Glutamatergic neuron (in vitro differentiated cells): ENCODE measurements around the gene TECTB. TPM values are rescaled to one million over a fixed set of nuclear protein-coding genes. Genes with fewer than 3 reads are reported as not detected.

Experiments
- DNase-seq: peaks from one replicate; pipeline ENCODE4 v3.0.0; 2022
- H3K27ac Mint-ChIP-seq: one replicate; pipeline ENCODE4 v1.8.0; 2020; ENCODE audit warnings: mild to moderate bottlenecking, mixed read lengths, inconsistent platforms; ENCODE audit not compliant: unreplicated experiment
- H3K27me3 Mint-ChIP-seq: one replicate; pipeline ENCODE4 v1.8.0; 2020; ENCODE audit warnings: mild to moderate bottlenecking, moderate library complexity, mixed read lengths, inconsistent platforms; ENCODE audit not compliant: unreplicated experiment
- H3K36me3 Mint-ChIP-seq: one replicate; pipeline ENCODE4 v1.8.0; 2020; ENCODE audit warnings: mild to moderate bottlenecking, mixed read lengths, inconsistent platforms; ENCODE audit not compliant: unreplicated experiment
- H3K4me1 Mint-ChIP-seq: one replicate; pipeline ENCODE4 v1.8.0; 2020; ENCODE audit warnings: mild to moderate bottlenecking, low read depth, mixed read lengths, inconsistent platforms; ENCODE audit not compliant: unreplicated experiment
- H3K4me3 Mint-ChIP-seq: one replicate; pipeline ENCODE4 v1.8.0; 2020; ENCODE audit warnings: mild to moderate bottlenecking, mixed read lengths, inconsistent platforms; ENCODE audit not compliant: unreplicated experiment
- H3K9me3 Mint-ChIP-seq: one replicate; pipeline ENCODE4 v1.8.0; 2020; ENCODE audit warnings: mild to moderate bottlenecking, moderate library complexity, mixed read lengths, inconsistent platforms; ENCODE audit not compliant: unreplicated experiment
- CTCF ChIP-seq: fragments of 200-600 bp; sonication (generic); IDR thresholded peaks from one replicate; pipeline ENCODE4 v1.5.0; 2021; ENCODE audit not compliant: partially characterized antibody, unreplicated experiment
- total RNA-seq: library from RNA; stranded (reverse); fragmentation: NEBNext Ultra II Directional; extraction: Animal tissue kit (Norgen Biotek cat#: 25700); gene quantifications from one replicate; pipeline ENCODE4 v1.2.1, GENCODE V29; 2021; ENCODE audit not compliant: unreplicated experiment

TECTB gene
- total RNA-seq, 1 donor from 2014 or later, result not detected

GRCh38 chr10:112333452-112333851 is 50.3 kb downstream of the TECTB start:
- H3K9me3 Mint-ChIP-seq, result no peaks in the 10 kb centered on the region
- no peak overlapping the region for H3K4me3 Mint-ChIP-seq

GRCh38 chr10:112335111-112335867 is 52.1 kb downstream of the TECTB start:
- no peak for TF ChIP-seq CTCF
- no peak overlapping the region for H3K27ac Mint-ChIP-seq
- H3K9me3 Mint-ChIP-seq, result no peaks in the 10 kb centered on the region
- no peak for DNase-seq
- no peaks in the 10 kb centered on the region for H3K4me1 Mint-ChIP-seq
- no peak overlapping the region for H3K4me3 Mint-ChIP-seq
- H3K27me3 Mint-ChIP-seq, result peaks cover 2% of the 10 kb centered on the region
- no peaks in the 10 kb centered on the region for H3K36me3 Mint-ChIP-seq

More at GRCh38 chr10:112333452-112333851, 50.3 kb downstream of the TECTB start:
- no peak for TF ChIP-seq CTCF
- Mint-ChIP-seq H3K36me3 (no peaks in the 10 kb centered on the region), H3K27ac (no peak overlapping the region), H3K4me1 (peaks cover 2% of the 10 kb centered on the region), H3K27me3 (no peaks in the 10 kb centered on the region)
- DNase-seq, result no peak

GRCh38 chr10:112335868-112336265 is 52.7 kb downstream of the TECTB start:
- Mint-ChIP-seq H3K36me3 (no peaks in the 10 kb centered on the region), H3K4me3 (no peak overlapping the region), H3K4me1 (peaks cover 2% of the 10 kb centered on the region), H3K27me3 (peaks cover 2% of the 10 kb centered on the region), H3K27ac (no peak overlapping the region), H3K9me3 (no peaks in the 10 kb centered on the region)
- no peak for TF ChIP-seq CTCF
- no peak for DNase-seq

GRCh38 chr10:112336556-112337201 is 53.5 kb downstream of the TECTB start:
- peaks cover 4% of the 10 kb centered on the region for H3K4me1 Mint-ChIP-seq
- H3K27ac Mint-ChIP-seq, result no peak overlapping the region
- peaks cover 2% of the 10 kb centered on the region for H3K27me3 Mint-ChIP-seq
- no peaks in the 10 kb centered on the region for H3K36me3 Mint-ChIP-seq
- no peak for DNase-seq
- H3K9me3 Mint-ChIP-seq, result no peaks in the 10 kb centered on the region
- no peak overlapping the region for H3K4me3 Mint-ChIP-seq
- no peak for TF ChIP-seq CTCF

GRCh38 chr10:112338957-112339356 is 55.8 kb downstream of the TECTB start:
- TF ChIP-seq CTCF, result no peak
- Mint-ChIP-seq H3K27ac (no peak overlapping the region), H3K27me3 (peaks cover 2% of the 10 kb centered on the region), H3K36me3 (no peaks in the 10 kb centered on the region), H3K4me1 (peaks cover 4% of the 10 kb centered on the region), H3K4me3 (no peak overlapping the region), H3K9me3 (no peaks in the 10 kb centered on the region)
- DNase-seq, result no peak
